Mesothelial cell of epicardium (in vitro differentiated cells): ENCODE results near the gene FER1L5. TPM values are rescaled to one million over a fixed set of nuclear protein-coding genes. Genes with fewer than 3 reads are reported as not detected.

Experiments used
- DNase-seq, 2 experiments: peaks; one replicate each; pipeline ENCODE4 v3.0.0; 2021; ENCODE audit warnings: low spot score in 2 of 2; ENCODE audit not compliant: unreplicated experiment in 2 of 2
- H3K27ac Mint-ChIP-seq: 2 replicates; pipeline ENCODE4 v1.8.0; 2021; ENCODE audit warnings: mixed read lengths
- H3K27me3 Mint-ChIP-seq: 2 replicates; pipeline ENCODE4 v1.8.0; 2021; ENCODE audit warnings: low read depth, mixed read lengths
- H3K36me3 Mint-ChIP-seq: 2 replicates; pipeline ENCODE4 v1.8.0; 2021; ENCODE audit warnings: mixed read lengths
- H3K4me1 Mint-ChIP-seq: 2 replicates; pipeline ENCODE4 v1.8.0; 2021; ENCODE audit warnings: mixed read lengths
- H3K4me3 Mint-ChIP-seq: 2 replicates; pipeline ENCODE4 v1.8.0; 2021; ENCODE audit warnings: mild to moderate bottlenecking, moderate library complexity, mixed read lengths
- H3K9me3 Mint-ChIP-seq: 2 replicates; pipeline ENCODE4 v1.8.0; 2021; ENCODE audit warnings: mixed read lengths
- total RNA-seq: library from RNA; stranded (reverse); gene quantifications from 3 replicates; pipeline ENCODE4 v1.2.1, GENCODE V29; 2021
- TF ChIP-seq, protein P1 (sequence below): fragments of 200-600 bp; sonication (generic); IDR thresholded peaks from one replicate; pipeline ENCODE4 v1.5.0; 2021; ENCODE audit warnings: antibody characterized with exemption; ENCODE audit not compliant: unreplicated experiment

Gene FER1L5
- total RNA-seq, 1 donor from 2014 or later: 1.1 TPM

DNA sequence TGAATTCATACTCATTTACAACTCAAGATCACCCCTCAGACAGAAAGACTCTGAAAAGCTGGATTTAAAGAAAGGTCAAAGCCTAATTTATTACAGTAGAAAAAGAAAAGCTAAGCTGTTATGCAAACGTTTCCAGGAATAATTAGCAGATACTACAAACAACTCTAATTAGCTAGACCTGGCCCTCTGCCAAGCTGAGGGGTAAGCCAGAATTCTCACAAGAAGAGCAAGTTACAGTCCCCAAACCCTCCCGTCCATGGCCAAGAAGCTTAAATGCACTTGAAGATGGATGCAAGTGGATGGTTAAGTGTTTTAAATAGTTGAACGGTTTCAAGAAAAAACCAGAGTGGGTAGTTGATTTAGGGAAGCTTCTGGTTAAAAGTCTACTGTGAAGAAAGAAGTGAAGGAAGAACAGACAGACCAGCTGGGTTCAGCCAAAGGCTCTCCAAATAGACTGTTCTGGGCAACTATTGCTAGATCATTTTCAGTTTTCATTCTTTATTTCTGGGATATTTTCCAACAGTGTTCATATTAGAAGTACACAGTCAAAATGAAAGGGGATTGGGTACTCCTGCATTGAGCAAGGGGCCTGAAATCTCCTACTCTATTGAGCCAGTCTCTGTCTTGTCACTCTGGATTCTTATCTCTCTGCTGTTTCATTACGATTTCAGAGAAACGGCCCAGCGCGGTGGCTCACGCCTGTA, 92.5 kb downstream of the FER1L5 start:
- peaks cover 27% of the 10 kb centered on the region for H3K4me1 Mint-ChIP-seq
- TF ChIP-seq, protein P1, sequence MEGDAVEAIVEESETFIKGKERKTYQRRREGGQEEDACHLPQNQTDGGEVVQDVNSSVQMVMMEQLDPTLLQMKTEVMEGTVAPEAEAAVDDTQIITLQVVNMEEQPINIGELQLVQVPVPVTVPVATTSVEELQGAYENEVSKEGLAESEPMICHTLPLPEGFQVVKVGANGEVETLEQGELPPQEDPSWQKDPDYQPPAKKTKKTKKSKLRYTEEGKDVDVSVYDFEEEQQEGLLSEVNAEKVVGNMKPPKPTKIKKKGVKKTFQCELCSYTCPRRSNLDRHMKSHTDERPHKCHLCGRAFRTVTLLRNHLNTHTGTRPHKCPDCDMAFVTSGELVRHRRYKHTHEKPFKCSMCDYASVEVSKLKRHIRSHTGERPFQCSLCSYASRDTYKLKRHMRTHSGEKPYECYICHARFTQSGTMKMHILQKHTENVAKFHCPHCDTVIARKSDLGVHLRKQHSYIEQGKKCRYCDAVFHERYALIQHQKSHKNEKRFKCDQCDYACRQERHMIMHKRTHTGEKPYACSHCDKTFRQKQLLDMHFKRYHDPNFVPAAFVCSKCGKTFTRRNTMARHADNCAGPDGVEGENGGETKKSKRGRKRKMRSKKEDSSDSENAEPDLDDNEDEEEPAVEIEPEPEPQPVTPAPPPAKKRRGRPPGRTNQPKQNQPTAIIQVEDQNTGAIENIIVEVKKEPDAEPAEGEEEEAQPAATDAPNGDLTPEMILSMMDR: no peak
- no peak for DNase-seq
- H3K9me3 Mint-ChIP-seq: no peaks in the 10 kb centered on the region
- H3K27me3 Mint-ChIP-seq: no peaks in the 10 kb centered on the region
- H3K4me3 Mint-ChIP-seq: no peak overlapping the region
- peaks cover 31% of the 10 kb centered on the region for H3K36me3 Mint-ChIP-seq
- H3K27ac Mint-ChIP-seq: no peak overlapping the region

DNA sequence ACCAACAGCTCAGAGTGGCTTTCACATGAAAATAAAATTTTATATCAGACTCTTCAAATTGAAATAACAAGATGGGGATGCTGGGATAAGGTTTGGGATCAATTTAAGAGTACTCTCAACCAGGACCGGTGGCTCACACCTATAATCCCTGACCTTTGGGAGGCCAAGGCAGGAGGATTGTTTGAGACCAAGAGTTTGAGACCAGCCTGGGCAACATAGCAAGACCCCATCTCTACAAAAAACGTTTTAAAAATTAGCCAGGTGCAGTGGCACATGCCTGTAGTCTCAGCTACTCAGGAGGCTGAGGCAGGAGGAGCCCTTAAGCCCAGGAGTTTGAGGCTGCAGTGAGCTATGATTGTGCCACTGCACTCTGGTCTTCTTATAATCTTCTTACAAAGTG, 94.7 kb downstream of the FER1L5 start:
- DNase-seq: no peak
- Mint-ChIP-seq H3K27ac (no peak overlapping the region), H3K4me1 (peaks cover 32% of the 10 kb centered on the region), H3K9me3 (no peaks in the 10 kb centered on the region), H3K4me3 (no peak overlapping the region), H3K27me3 (no peaks in the 10 kb centered on the region), H3K36me3 (peaks cover 19% of the 10 kb centered on the region)
- TF ChIP-seq, protein P1: no peak

DNA sequence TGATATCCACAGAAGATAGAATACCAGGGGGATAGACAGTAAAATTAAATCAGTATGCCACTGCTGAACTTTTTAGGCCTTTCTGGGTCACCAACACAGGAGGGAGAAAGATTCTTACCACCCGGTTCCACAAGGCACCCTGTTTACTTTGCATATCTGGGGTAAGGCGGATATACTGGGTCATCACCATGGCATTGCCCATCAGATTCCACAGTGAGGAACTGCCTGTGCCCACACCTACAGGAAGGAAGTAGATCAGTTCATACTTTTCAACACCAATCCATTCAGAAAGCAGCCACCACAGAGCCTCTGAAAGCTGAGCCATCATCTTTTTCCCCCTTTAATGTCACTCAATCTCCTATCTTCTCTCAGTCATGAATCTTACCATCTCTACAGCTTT, 95.3 kb downstream of the FER1L5 start:
- H3K27ac Mint-ChIP-seq: no peak overlapping the region
- no peaks in the 10 kb centered on the region for H3K27me3 Mint-ChIP-seq
- H3K4me3 Mint-ChIP-seq: peak overlapping the region; percentile 31
- H3K9me3 Mint-ChIP-seq: no peaks in the 10 kb centered on the region
- TF ChIP-seq, protein P1: no peak
- peaks cover 32% of the 10 kb centered on the region for H3K4me1 Mint-ChIP-seq
- DNase-seq: no peak
- peaks cover 18% of the 10 kb centered on the region for H3K36me3 Mint-ChIP-seq

DNA sequence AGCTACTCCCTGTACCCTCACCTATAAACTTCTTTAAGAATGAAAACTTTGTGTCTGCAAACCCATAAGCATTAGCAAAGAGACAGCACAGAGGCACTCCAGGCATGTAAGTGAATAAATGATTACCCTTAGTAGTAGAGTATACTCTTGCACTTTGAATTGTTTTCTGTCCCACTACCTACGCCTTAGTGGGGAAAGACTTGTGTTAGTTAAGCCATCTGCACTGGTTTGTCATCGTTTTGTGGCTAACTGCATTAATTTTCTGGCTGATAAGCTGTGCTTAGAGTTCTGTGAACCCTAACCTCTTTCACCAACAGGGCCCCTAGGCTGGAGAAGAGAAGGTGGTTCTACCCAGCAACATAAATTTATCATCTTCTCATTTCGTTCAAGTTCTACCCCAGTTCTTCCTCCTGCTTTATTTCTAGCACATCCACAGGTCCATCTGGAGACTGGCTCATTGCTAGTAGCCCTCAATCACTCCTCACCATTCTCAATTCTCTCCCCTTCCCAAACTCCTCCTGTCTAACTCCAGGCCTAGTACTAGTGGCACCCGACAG, 96.6 kb downstream of the FER1L5 start:
- peaks cover 32% of the 10 kb centered on the region for H3K4me1 Mint-ChIP-seq
- no peaks in the 10 kb centered on the region for H3K9me3 Mint-ChIP-seq
- peak overlapping the region; percentile 95 for H3K27ac Mint-ChIP-seq
- peak overlapping the region; percentile 97 for H3K4me3 Mint-ChIP-seq
- no peak for DNase-seq
- peaks cover 4% of the 10 kb centered on the region for H3K36me3 Mint-ChIP-seq
- no peaks in the 10 kb centered on the region for H3K27me3 Mint-ChIP-seq
- TF ChIP-seq, protein P1: no peak

DNA sequence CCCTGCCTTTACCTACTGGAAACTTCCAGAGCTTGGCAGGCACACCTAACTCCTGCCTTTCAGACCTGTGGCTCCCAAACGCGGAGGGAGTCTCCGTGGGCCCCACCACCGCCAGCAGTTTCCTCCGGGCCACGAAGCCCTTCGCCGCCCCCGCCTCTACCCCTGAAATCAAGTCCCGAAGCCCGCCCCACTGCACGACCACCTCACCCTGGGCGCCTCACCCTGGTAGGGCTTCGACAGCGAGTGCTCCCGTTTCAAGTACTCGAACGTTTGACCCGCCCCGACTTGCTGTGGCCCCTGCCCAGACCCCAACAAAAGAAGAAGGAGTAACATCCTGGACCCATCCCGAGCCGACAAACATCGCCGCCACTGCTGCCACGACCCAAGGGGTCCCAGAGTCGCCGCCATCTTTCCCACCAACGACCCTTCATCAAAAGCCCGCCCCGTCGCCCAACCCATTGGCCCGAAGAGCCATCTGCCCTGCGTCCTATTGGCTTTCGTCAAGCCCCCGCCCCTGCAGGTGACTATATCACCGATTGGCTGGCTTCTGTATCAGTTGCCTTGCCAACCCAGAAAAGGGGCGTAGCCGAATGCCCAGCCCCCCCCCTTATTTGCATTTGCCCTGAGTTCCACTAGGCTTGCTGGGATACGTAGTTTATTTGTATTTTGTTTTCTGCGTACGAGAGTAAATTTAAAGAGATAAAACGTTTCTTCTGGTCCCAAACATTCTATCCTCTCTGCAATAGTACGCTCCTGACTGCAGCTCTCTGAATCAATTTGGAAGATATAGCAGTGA, 97.3 kb downstream of the FER1L5 start, which contains the start of gene LMAN2L:
Gene LMAN2L, minus strand, starts transcription at position 432 of the 796 bp plus-strand sequence. Its CDS starts 24 bp downstream, at position 408.
- peaks cover 2% of the 10 kb centered on the region for H3K36me3 Mint-ChIP-seq
- H3K4me1 Mint-ChIP-seq: peaks cover 32% of the 10 kb centered on the region
- H3K4me3 Mint-ChIP-seq: peak within 1 kb of the TSS; percentile 97
- H3K9me3 Mint-ChIP-seq: no peaks in the 10 kb centered on the region
- peak within 1 kb of the TSS; percentile 95 for H3K27ac Mint-ChIP-seq
- H3K27me3 Mint-ChIP-seq: no peaks in the 10 kb centered on the region
- DNase-seq: peak; percentile 90 to 92
- TF ChIP-seq, protein P1: no peak
